GM21529 (cell line): ENCODE results near the gene DEFB124.
"Not testable (repeated sequence)": the region's sequence is repeated elsewhere in the genome, so short reads cannot be mapped to it uniquely, and the experiment has no call there.

Experiments
- ATAC-seq: cut with Tn5 transposase; IDR thresholded peaks from one replicate; pipeline ENCODE4 v1.9.1; 2021; ENCODE audit not compliant: unreplicated experiment

Gene DEFB124

DNA sequence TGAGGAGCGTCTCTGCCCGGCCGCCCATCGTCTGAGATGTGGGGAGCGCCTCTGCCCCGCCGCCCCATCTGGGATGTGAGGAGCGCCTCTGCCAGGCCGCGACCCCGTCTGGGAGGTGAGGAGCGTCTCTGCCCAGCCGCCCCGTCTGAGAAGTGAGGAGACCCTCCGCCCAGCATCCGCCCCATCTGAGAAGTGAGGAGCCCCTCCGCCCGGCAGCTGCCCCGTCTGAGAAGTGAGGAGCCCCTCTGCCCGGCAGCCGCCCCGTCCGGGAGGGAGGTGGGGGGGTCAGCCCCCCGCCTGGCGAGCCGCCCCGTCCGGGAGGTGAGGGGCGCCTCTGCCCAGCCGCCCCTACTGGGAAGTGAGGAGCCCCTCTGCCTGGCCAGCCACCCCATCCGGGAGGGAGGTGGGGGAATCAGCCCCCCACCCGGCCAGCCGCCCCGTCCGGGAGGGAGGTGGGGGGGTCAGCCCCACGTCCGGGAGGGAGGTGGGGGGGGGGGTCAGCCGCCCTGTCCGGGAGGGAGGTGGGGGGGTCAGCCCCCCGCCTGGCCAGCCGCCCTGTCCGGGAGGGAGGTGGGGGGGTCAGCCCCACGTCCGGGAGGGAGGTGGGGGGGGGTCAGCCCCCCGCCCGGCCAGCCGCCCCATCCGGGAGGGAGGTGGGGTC is 47.9 kb downstream of the DEFB124 start:
- ATAC-seq, result not testable (repeated sequence)

DNA sequence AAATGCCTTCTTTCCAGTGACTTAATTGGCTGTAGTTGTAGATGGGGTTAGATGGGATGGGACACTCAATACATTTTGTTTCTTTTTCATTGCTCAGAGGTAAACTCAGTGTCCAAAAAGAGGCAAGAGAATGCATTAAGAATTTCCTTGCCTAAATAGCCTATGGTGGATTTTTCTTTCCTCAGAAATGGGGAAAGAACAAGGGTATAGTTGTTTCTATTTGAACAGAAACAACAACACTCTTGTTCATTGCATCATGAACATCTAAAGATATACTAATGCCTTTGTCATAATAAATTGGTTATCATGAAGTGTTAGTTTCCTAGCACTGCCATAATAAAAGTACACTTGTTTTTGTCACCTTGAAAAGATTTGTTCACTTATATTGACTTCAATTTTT is 49.1 kb downstream of the DEFB124 start:
- no peak for ATAC-seq

DNA sequence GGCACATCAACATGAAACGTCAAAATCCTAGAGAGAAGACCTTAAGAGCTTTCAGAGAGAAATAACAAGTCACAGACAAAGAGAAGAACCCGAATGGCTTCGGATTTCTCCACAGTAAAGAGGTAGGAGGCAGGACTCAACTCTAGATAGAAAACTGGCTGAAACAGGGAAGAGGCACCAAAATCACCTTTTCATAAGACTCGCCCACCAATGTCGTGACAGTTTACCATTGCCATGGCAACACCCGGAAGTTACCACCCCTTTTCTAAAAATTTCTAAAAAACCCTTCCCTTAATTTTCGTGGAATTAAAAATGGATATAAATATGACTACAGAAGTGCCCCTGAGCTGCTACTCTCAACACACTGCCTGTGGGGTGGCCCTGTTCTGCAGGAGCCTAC is 56.6 kb downstream of the DEFB124 start:
- ATAC-seq, result no peak

DNA sequence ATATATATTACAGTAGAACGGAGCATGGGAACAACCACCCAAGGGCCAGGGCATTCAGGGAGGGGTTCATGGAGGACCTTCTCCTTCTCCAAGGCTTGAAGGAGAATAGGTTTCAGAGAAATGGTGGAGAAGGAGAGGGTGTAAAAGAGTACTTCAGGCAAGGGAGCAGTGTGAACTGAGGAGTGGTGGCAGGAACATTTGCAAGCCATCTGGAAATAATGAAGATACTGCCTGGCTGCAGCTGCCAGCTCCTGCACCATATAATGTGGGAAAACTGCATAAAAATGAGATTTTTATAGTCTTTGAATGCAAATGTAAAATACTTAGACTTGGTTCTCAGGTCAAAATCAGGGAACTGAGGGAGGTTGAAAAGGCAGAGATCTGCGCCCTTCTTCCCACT is 59.3 kb downstream of the DEFB124 start:
- ATAC-seq, result no peak
